Panc1 (cell line): ENCODE measurements around the gene SH3BP2. TPM values are rescaled to one million over a fixed set of nuclear protein-coding genes. Genes with fewer than 3 reads are reported as not detected.

Experiments used
- ATAC-seq: fragments of 200-7000 bp; cut with Tn5 transposase; 2 replicates; pipeline ENCODE4 v1.9.1; 2020; ENCODE audit warnings: mild to moderate bottlenecking, moderate library complexity
- BruUV-seq: library from RNA; stranded (reverse); fragments of 400-500 nt; replicated peaks from 2 replicates; lab custom pipeline; 2021; lab: Mats Ljungman, UMichigan
- CTCF ChIA-PET: fragments of 300-600 bp; sonication (Branson Sonifier 250); formaldehyde crosslinking; loops from one replicate; lab custom pipeline; 2022; ENCODE audit warnings: antibody characterized with exemption; lab: Charles Lee
- POLR2A ChIA-PET: fragments of 300-600 bp; sonication (Branson Sonifier 250); formaldehyde crosslinking; loops from one replicate; lab custom pipeline; 2022; ENCODE audit warnings: antibody characterized with exemption; lab: Charles Lee
- DNase-seq: peaks from one replicate; pipeline ENCODE4 v3.0.0-alpha.2; 2010; ENCODE audit warnings: low read depth, low spot score
- H3K27ac ChIP-seq: 2 replicates; pipeline ENCODE4 v1.5.1; 2011; ENCODE audit warnings: mild to moderate bottlenecking, low read length, inconsistent platforms
- H3K27me3 ChIP-seq: fragments of 200-500 bp; sonication (Bioruptor generic); 2 replicates; pipeline ENCODE4 v1.6.0; 2014; ENCODE audit warnings: low read length, inconsistent platforms; ENCODE audit not compliant: control insufficient read depth, insufficient read depth
- H3K36me3 ChIP-seq: fragments of 200-500 bp; sonication (Bioruptor generic); 2 replicates; pipeline ENCODE4 v1.5.1; 2014; ENCODE audit warnings: inconsistent platforms, mild to moderate bottlenecking, low read length, moderate library complexity; ENCODE audit not compliant: control insufficient read depth, insufficient read depth
- H3K4me1 ChIP-seq: 2 replicates; pipeline ENCODE4 v1.5.1; 2011; ENCODE audit warnings: inconsistent platforms, mild to moderate bottlenecking, low read length, moderate library complexity; ENCODE audit not compliant: control insufficient read depth, insufficient read depth
- H3K4me3 ChIP-seq, 2 experiments: 2 replicates each; pipeline ENCODE4 v1.5.1; 2011 to 2012; ENCODE audit warnings: low read depth in 2 of 2, low read length in 2 of 2, mild to moderate bottlenecking in 2 of 2, inconsistent platforms in 1 of 2, moderate library complexity in 1 of 2
- H3K9me3 ChIP-seq: fragments of 200-500 bp; sonication (Bioruptor generic); 2 replicates; pipeline ENCODE4 v1.5.1; 2014; ENCODE audit warnings: low read depth, mild to moderate bottlenecking, inconsistent platforms, low read length, moderate library complexity; ENCODE audit not compliant: control insufficient read depth, insufficient read depth
- CTCF ChIP-seq: fragments of 450-650 bp; IDR thresholded peaks from 2 replicates; pipeline ENCODE4 v1.5.1; 2017; ENCODE audit warnings: mild to moderate bottlenecking
- POLR2AphosphoS5 ChIP-seq: IDR thresholded peaks from 2 replicates; pipeline ENCODE4 v1.6.1; 2012; ENCODE audit warnings: mild to moderate bottlenecking, low read depth, low read length, moderate library complexity
- REST ChIP-seq, 2 experiments: IDR thresholded peaks; 2 replicates each; pipeline ENCODE4 v1.6.1; 2011 to 2012; ENCODE audit warnings: low read depth in 2 of 2, control low read depth in 1 of 2, low read length in 1 of 2, mild to moderate bottlenecking in 1 of 2, moderate library complexity in 1 of 2; ENCODE audit not compliant: insufficient read depth in 1 of 2
- SIN3A ChIP-seq: IDR thresholded peaks from 2 replicates; pipeline ENCODE4 v1.6.1; 2012; ENCODE audit warnings: low read depth, mild to moderate bottlenecking, low read length, moderate library complexity, borderline replicate concordance; ENCODE audit not compliant: insufficient read depth
- TCF7L2 ChIP-seq: IDR thresholded peaks from 2 replicates; pipeline ENCODE4 v1.6.1; 2011; ENCODE audit warnings: mild to moderate bottlenecking, low read depth, low read length, inconsistent platforms
- in situ Hi-C: cut with HindIII; loops from 2 replicates; pipeline ENCODE4 v1.10.0; 2016; ENCODE audit warnings: low sequenced_read_pairs, low pct_unique_long_range_greater_than_20kb
- intact Hi-C: fragments of 100-400 bp; cut with micrococcal nuclease; formaldehyde crosslinking; loops from one replicate; pipeline ENCODE4 v1.10.0; 2022; ENCODE audit not compliant: unreplicated experiment
- total RNA-seq: library from RNA; stranded (reverse); gene quantifications from one replicate; pipeline ENCODE4 v1.2.1, GENCODE V29; 2021; ENCODE audit not compliant: unreplicated experiment

SH3BP2 gene
- total RNA-seq, 1 experiment from 2014 or later = 93.4 TPM

GRCh38 chr4:2788532-2789103, 4.3 kb upstream of the SH3BP2 start:
- no peak for DNase-seq
- H3K36me3 ChIP-seq = no peaks in the 10 kb centered on the region
- TF ChIP-seq POLR2AphosphoS5 = no peak
- TF ChIP-seq REST (IDR thresholded peaks at IDR 0.05; ENCODE audit: insufficient read depth in 1 of 2, low read depth in 2 of 2, low read length in 1 of 2) = no peak
- TF ChIP-seq TCF7L2 = no peak
- no peak for TF ChIP-seq CTCF
- TF ChIP-seq SIN3A = no peak
- no peak overlapping the region for H3K27ac ChIP-seq
- in situ Hi-C loops = no loop called here
- BruUV-seq = no TSS peak
- no peaks in the 10 kb centered on the region for H3K9me3 ChIP-seq
- H3K27me3 ChIP-seq = no peaks in the 10 kb centered on the region
- H3K4me3 ChIP-seq = no peak overlapping the region
- peaks cover 16% of the 10 kb centered on the region for H3K4me1 ChIP-seq
- intact Hi-C loops = no loop called here
- ChIA-PET POLR2A (no interaction called here), CTCF (no interaction called here)
- ATAC-seq = 0 out of 2 replicates have a peak, but pooled peaks have one; percentile 13

GRCh38 chr4:2789351-2789750, 3.5 kb upstream of the SH3BP2 start:
- no peak overlapping the region for H3K4me3 ChIP-seq
- in situ Hi-C loops = no loop called here
- CTCF ChIA-PET = no interaction called here
- TF ChIP-seq CTCF = no peak
- TF ChIP-seq POLR2AphosphoS5 = no peak
- no peak for TF ChIP-seq REST (IDR thresholded peaks at IDR 0.05; ENCODE audit: insufficient read depth in 1 of 2, low read depth in 2 of 2, low read length in 1 of 2)
- no peak for TF ChIP-seq TCF7L2
- TF ChIP-seq SIN3A = no peak
- H3K9me3 ChIP-seq = no peaks in the 10 kb centered on the region
- ATAC-seq = no peak
- peaks cover 17% of the 10 kb centered on the region for H3K4me1 ChIP-seq
- no peak for DNase-seq
- H3K27ac ChIP-seq = no peak overlapping the region
- intact Hi-C loops = no loop called here
- BruUV-seq = no TSS peak
- no peaks in the 10 kb centered on the region for H3K36me3 ChIP-seq
- no peaks in the 10 kb centered on the region for H3K27me3 ChIP-seq
- POLR2A ChIA-PET = interaction anchor here (0.6 kb wide), 1 partner anchor 574 kb away, joined by 3 read pairs; no protein-coding TSS in a partner anchor
